ENCODE data around the gene FNBP1. TPM values are rescaled to one million over a fixed set of nuclear protein-coding genes. Genes with fewer than 3 reads are reported as not detected.

FNBP1 gene
- total and polyA plus RNA-seq, 2 of the 8 experiments (the other 6 are each of a cell fraction or from before 2014, with no cell fraction given): 7.2 to 40.9 TPM

DNA sequence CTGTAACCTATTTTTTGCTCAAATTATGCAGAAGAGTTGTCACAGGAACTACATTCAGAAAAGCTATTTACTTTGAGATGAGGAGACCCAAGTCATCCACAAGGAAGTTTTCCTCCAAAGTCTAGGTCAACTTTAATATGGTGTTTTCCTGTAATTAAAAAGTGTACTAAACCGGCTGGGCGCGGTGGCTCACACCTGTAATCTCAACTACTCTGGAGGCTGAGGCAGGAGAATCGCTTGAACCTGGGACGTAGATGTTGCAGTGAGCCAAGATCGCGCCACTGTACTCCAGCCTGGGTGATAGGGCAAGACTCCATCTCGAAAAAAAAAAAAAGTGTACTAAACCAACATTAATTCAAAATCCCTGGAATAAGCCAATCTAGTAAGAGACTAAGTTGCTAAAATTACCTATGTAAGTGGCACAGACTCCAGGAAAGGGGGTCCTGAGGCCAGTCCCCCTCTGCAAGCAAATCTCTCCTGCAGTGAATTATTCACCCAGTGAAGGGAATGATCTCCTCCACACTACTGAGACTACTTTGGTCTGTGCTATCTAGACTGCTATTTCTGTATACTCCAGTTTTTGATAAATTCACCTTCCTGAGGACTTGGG lies 38.9 kb downstream of the FNBP1 start:
- POLR2A ChIA-PET (ENCODE audit: partially characterized antibody): interaction anchor here (0.6 to 0.7 kb wide), 3 partner anchors 35 to 569 kb away, joined by 3 read pairs; no protein-coding TSS in a partner anchor
- Histone ChIP-seq H3K9me3 (ENCODE audit: insufficient read depth in 2 of 2, low read depth in 1 of 2, low read length in 1 of 2) (no peaks in the 10 kb centered on the region), H4K20me1 (replicated peaks in 1 of 2; ENCODE audit: control insufficient read depth in 1 of 2, insufficient read depth in 2 of 2, low read length in 2 of 2) (peaks cover 0 to 2% of the 10 kb centered on the region in 2 experiments), H3K79me1 (ENCODE audit: low read depth, low read length) (no peaks in the 10 kb centered on the region; the same call in 1 of the 2 replicates), H4K91ac (replicated peaks; ENCODE audit: insufficient read length, low read length) (no peak overlapping the region), H3K79me2 (ENCODE audit: control insufficient read depth in 1 of 2, insufficient read depth in 2 of 2, low read length in 2 of 2) (no peaks in the 10 kb centered on the region; a peak in 1 of 4 replicates), H2AK5ac (ENCODE audit: low read depth, low read length) (no peak overlapping the region), H2BK15ac (ENCODE audit: low read length) (no peak overlapping the region), H3K14ac (ENCODE audit: insufficient read length) (no peak overlapping the region), H4K8ac (ENCODE audit: extremely low read depth, insufficient read depth, low read length) (no peak overlapping the region), H3K4ac (replicated peaks; ENCODE audit: insufficient read length, low read depth, low read length) (no peak overlapping the region), H3K9ac (replicated peaks in 1 of 4; ENCODE audit: extremely low read depth in 1 of 4, low read depth in 3 of 4, low read length in 3 of 4) (no peak overlapping the region), H3K56ac (replicated peaks; ENCODE audit: insufficient read length, low read depth, low read length) (no peak overlapping the region), H2BK5ac (ENCODE audit: low read depth, low read length) (no peak overlapping the region), H2BK120ac (replicated peaks; ENCODE audit: low read depth, low read length) (no peak overlapping the region), H3K27ac (ENCODE audit: low read depth, low read length) (no peak overlapping the region), H3K4me3 (ENCODE audit: extremely low read depth in 1 of 4, insufficient read depth in 2 of 4, low read depth in 3 of 4, low read length in 4 of 4) (no peak overlapping the region), H2AFZ (ENCODE audit: low read length) (no peak overlapping the region), H2BK12ac (ENCODE audit: low read depth, low read length) (no peak overlapping the region), H3K4me1 (replicated peaks in 1 of 4; ENCODE audit: control insufficient read depth in 3 of 4, insufficient read depth in 4 of 4, low read length in 3 of 4) (peaks cover 0 to 3% (median 1%) of the 10 kb centered on the region in 4 experiments; a peak in 2 of 7 replicates), H4K5ac (ENCODE audit: insufficient read length, low read depth, low read length) (no peak overlapping the region), H3K23ac (ENCODE audit: insufficient read length) (no peak overlapping the region), H2BK20ac (ENCODE audit: low read length) (no peak overlapping the region), H3K4me2 (ENCODE audit: insufficient read depth in 1 of 2, low read depth in 2 of 2, low read length in 2 of 2) (no peak overlapping the region), H3K18ac (ENCODE audit: extremely low read depth, low read length) (no peak overlapping the region), H3K36me3 (ENCODE audit: control insufficient read depth in 2 of 4, insufficient read depth in 4 of 4, low read length in 3 of 4) (no peaks in the 10 kb centered on the region), H3K27me3 (replicated peaks in 1 of 4; ENCODE audit: control insufficient read depth in 3 of 4, extremely low read depth in 1 of 4, insufficient read depth in 3 of 4, low read length in 3 of 4) (no peaks in the 10 kb centered on the region), H3K23me2 (ENCODE audit: low read depth, low read length) (no peaks in the 10 kb centered on the region)
- CTCF ChIA-PET (ENCODE audit: partially characterized antibody): no interaction called here
- WGBS, 2 experiments (ENCODE audit: extremely low coverage in 1 of 2, insufficient coverage in 1 of 2, insufficient read length in 1 of 2, insufficient replicate concordance in 2 of 2, low coverage in 1 of 2, low lambda C conversion rate in 2 of 2, missing lambda C conversion rate in 1 of 2): 82% methylated on average over 8 of the region's 8 CpGs; no CpG with 5 or more reads in 1 of the 2 experiments
- DNase-seq (ENCODE audit: low read depth in 1 of 2, low spot score in 2 of 2) (no peak), FAIRE-seq (no peak)
- TF ChIP-seq RFX5 (IDR thresholded peaks at IDR 0.05; ENCODE audit: borderline replicate concordance, low read depth, low read length) (no peak), GTF2F1 (IDR thresholded peaks at IDR 0.05; ENCODE audit: borderline replicate concordance, low read depth, low read length) (no peak), CBX5 (IDR thresholded peaks at IDR 0.05; ENCODE audit: low read depth, low read length) (no peak), TCF12 (IDR thresholded peaks at IDR 0.05; ENCODE audit: low read depth, low read length) (no peak)
